ENCODE results near the gene KCNK15.

The KCNK15 gene

DNA sequence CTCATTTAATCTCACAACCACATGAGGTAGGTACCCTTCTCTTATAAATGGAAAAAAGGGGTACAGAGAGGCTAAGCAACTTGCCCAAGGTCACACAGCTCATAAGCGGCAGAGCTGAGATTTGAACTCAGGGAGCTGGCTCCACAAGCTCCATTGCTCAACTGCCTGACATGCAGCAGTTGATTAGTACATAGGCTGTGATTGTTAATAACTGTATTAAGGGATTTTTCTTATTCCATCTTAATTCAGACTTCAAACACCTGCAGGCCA, 23.9 kb upstream of the KCNK15 start:
- DNase-seq = no peak
- no peak for TF ChIP-seq GATA1 (IDR thresholded peaks at IDR 0.05; ENCODE audit: low read depth, low read length)
- no peak for TF ChIP-seq POLR2A (IDR thresholded peaks at IDR 0.05; ENCODE audit: low read length)

DNA sequence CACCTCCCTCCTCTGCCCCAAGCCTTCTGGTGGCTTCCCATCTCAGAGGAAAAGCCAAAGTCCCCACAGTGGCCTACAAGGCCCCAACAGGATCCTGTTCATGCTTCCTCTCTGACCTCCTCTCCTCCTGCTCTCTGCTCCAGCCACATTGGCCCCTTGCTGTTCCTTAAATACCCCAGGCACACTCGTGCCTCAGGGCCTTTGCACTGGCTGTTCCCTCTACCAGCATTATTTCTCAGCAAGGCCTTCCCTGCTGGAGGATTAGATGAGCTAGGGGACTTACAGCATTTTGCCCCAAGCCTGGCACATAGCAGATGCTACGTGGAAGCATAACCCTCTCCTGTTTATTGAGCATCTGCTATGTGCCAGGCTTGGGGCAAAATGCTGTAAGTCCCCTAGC, 22.7 kb upstream of the KCNK15 start:
- TF ChIP-seq POLR2A (IDR thresholded peaks at IDR 0.05; ENCODE audit: low read length) = no peak
- no peak for DNase-seq

DNA sequence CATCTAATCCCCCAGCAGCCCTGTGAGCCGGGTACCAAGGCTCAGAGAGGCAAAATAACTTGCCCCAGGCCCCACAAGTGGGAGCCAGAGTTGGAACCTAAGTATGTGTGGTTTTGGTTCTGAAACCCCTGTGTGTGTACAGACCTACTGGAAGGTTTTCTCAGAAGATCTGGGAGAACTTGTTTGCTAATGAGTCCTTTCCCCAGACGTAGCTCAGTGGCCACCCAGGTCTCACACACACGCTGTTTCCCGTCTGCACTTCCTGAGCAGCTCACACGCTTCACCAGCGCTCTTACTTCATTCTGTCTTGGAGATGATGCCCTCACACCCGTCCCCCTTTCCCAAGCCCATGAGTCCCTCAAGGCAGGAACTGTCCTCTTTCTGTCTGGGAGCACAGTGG, 22.3 kb upstream of the KCNK15 start:
- no peak for TF ChIP-seq GATA1 (IDR thresholded peaks at IDR 0.05; ENCODE audit: low read depth, low read length)
- no peak for TF ChIP-seq POLR2A (IDR thresholded peaks at IDR 0.05; ENCODE audit: low read length)
- no peak for DNase-seq

DNA sequence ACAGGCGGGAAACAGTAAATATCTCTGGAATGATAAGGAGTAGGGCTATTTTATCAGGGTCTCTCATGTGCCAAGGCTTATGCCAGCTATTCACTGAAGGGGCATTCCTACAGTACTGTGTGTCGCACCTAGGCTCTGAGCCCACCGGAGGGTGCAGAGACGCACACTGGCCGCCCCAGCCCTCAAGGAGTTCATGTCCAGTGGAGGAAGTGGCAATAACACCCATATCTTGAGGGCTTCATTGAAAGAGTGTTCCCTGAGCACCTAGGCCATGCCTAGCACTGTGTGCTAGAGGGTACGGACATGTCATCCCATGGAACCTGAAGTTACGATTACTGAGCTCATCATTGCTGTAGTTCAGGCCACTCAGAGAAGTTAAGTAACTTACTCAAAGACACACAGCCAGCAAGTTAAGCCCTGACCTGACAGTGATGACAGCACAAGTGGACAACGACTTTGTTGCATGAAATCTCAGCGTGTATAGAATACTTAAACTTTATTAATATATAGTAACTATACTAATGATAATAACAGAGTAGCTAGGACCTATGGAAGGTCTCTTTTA, 21.8 kb upstream of the KCNK15 start:
- TF ChIP-seq POLR2A (IDR thresholded peaks at IDR 0.05; ENCODE audit: low read length) = no peak
- no peak for TF ChIP-seq GATA1 (IDR thresholded peaks at IDR 0.05; ENCODE audit: low read depth, low read length)
- no peak for DNase-seq

DNA sequence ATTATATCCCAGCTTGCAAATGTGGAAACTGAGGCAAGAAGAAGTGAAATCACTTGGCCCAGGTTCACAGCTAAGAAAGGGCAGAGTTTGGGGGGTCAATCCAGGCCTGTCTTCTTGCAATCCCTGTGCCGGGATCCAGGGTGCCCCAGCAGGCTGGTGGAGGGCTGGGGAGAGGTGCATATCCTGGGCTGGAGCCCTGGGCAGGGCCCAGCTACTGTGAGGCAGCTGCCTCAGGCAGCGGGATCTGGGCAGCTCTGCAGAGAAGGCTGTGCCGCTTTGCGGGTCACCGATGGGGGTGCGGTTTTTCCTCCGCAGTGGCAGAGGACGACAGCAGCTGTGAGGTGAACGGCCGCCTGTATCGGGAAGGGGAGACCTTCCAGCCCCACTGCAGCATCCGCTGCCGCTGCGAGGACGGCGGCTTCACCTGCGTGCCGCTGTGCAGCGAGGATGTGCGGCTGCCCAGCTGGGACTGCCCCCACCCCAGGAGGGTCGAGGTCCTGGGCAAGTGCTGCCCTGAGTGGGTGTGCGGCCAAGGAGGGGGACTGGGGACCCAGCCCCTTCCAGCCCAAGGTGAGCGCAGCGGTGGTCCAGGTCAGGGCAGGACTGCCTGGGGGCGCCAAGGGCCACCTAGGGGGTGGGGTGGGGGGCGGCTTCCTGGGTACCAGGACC, 21.1 kb upstream of the KCNK15 start:
- DNase-seq = no peak
- no peak for TF ChIP-seq POLR2A (IDR thresholded peaks at IDR 0.05; ENCODE audit: low read length)
- no peak for TF ChIP-seq GATA1 (IDR thresholded peaks at IDR 0.05; ENCODE audit: low read depth, low read length)

DNA sequence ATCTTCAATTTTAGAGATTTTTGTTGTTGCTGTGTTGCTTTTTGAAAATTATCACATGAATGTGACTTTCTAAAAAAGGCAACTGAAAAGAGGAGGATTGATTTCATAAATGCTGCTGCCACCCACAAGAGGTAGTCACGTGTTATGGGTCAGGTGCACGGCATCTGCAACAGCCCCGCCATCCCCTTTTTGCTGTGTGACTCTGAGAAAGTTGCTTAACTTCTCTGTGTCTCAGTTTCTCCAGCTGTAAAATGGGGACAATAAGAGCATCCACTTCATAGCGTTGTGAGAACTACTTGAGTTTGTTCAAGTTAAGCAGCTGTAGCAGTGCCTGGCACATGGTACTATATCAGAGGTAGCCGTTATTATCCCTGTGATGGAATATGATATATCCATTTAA, 19.8 kb upstream of the KCNK15 start:
- TF ChIP-seq GATA1 (IDR thresholded peaks at IDR 0.05; ENCODE audit: low read depth, low read length) (no peak), POLR2A (IDR thresholded peaks at IDR 0.05; ENCODE audit: low read length) (no peak)
- DNase-seq = no peak

DNA sequence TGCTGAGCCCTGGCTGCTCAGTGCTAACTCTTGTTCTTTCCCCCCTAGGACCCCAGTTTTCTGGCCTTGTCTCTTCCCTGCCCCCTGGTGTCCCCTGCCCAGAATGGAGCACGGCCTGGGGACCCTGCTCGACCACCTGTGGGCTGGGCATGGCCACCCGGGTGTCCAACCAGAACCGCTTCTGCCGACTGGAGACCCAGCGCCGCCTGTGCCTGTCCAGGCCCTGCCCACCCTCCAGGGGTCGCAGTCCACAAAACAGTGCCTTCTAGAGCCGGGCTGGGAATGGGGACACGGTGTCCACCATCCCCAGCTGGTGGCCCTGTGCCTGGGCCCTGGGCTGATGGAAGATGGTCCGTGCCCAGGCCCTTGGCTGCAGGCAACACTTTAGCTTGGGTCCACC, 18.6 kb upstream of the KCNK15 start:
- TF ChIP-seq GATA1 (IDR thresholded peaks at IDR 0.05; ENCODE audit: low read depth, low read length) = no peak
- no peak for TF ChIP-seq POLR2A (IDR thresholded peaks at IDR 0.05; ENCODE audit: low read length)
- DNase-seq = no peak

DNA sequence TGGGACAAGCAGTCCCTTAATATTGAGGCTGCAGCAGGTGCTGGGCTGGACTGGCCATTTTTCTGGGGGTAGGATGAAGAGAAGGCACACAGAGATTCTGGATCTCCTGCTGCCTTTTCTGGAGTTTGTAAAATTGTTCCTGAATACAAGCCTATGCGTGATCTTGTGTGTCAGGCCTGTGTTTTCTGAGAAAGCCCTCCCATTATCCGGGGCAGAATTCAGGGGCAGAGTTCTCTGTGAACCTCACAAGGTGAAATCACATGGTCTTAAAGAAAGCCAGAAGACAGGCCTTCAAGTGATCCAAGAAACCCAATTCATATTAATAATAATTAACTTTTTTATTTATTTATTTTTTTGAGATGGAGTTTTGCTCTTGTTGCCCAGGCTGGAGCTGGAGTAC, 18.0 kb upstream of the KCNK15 start:
- DNase-seq = no peak
- no peak for TF ChIP-seq GATA1 (IDR thresholded peaks at IDR 0.05; ENCODE audit: low read depth, low read length)
- TF ChIP-seq POLR2A (IDR thresholded peaks at IDR 0.05; ENCODE audit: low read length) = no peak

DNA sequence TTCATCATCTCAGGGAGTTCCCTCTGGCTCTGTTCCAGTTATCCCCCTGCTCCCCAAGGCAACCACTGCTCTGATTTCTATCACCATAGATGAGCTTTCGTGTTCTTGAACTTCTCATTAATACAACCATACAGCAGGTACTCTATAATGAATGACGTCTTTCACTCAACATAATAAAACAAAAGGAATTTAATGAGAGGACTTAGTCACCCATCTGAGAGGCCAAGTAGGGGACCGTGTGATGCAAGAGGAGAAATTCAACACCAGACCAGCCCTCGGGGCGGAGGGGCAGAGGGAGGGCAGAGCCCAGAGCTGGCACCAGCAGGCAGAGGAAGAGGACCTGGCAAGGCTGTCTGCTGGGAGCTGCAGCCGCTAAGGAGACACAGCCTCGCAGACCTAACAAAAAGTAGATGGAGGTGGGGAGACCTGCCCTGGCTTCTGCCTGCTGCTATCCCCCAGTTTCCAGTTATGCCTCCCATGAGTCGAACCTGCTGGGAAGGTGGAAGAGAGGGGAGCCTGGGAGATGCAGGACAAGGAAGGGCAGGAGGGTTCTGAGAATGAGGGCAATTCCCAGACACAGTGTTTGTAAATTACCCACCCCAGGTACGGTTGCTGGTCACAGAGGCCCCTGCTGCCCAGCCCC, 16.7 kb upstream of the KCNK15 start:
- no peak for DNase-seq

DNA sequence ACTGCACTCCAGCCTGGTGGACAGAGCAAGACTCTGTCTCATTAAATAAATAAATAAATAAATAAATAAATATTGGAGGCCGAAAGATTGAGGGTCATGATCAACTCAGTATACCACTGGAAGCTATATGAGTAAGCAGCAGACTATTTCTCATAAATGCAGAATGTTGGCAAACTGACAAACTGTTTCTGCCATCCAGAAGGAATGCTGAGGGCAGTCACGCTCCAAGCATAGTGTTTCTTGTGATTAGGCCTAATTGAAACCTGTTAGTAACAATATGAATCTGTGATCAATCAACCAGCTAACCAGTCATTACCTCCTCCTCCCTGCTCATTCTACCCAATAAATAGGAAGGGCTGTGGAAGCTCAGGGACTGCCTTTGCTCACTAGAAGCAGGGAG, 15.2 kb upstream of the KCNK15 start:
- no peak for DNase-seq
- TF ChIP-seq POLR2A (IDR thresholded peaks at IDR 0.05; ENCODE audit: low read length) = no peak
- no peak for TF ChIP-seq GATA1 (IDR thresholded peaks at IDR 0.05; ENCODE audit: low read depth, low read length)

More for the DNA sequence above, 16.7 kb upstream of the KCNK15 start:
- no peak for TF ChIP-seq GATA1 (IDR thresholded peaks at IDR 0.05; ENCODE audit: low read depth, low read length)
- no peak for TF ChIP-seq POLR2A (IDR thresholded peaks at IDR 0.05; ENCODE audit: low read length)

DNA sequence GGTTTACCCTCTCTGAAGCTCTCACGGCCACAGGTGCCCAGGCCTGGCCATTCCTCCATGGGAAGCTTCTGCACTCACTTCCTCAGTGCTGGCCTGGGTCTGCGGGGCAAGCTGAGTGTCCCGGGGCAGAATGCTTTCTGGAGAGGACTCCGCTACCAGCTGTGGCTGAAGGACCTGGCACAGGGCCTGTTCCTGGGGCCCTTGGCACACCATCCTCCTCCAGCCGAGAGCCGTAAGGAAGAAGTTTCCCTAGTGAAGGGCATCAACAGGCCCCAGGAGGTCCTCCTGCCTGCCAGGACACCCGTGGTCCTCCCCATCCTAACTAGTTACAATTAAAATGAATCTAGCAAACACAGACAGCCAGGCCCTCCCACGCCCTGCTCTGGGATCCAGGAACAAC, 14.0 kb upstream of the KCNK15 start:
- DNase-seq = no peak
- TF ChIP-seq GATA1 (IDR thresholded peaks at IDR 0.05; ENCODE audit: low read depth, low read length) = no peak
- no peak for TF ChIP-seq POLR2A (IDR thresholded peaks at IDR 0.05; ENCODE audit: low read length)

DNA sequence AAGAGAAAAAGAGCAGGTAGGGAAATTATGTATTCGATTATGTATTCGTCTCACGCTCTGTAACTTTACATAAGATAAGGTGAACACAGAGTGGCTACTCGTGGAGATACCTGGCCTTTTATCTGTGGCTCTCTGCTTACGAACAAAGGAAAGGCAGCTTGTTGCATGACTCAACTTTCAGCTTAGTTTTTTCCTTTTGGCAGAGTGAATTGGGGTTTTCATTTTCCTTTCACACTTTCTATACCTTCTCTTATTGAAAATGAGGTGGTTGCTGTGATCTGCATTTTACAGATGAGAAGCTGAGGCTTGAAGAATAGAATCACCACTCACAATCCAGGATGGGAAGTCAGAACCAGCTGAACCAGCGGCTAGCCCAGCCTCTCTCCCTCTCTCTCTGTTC, 13.3 kb upstream of the KCNK15 start:
- no peak for DNase-seq
- TF ChIP-seq POLR2A (IDR thresholded peaks at IDR 0.05; ENCODE audit: low read length) = no peak
- no peak for TF ChIP-seq GATA1 (IDR thresholded peaks at IDR 0.05; ENCODE audit: low read depth, low read length)

DNA sequence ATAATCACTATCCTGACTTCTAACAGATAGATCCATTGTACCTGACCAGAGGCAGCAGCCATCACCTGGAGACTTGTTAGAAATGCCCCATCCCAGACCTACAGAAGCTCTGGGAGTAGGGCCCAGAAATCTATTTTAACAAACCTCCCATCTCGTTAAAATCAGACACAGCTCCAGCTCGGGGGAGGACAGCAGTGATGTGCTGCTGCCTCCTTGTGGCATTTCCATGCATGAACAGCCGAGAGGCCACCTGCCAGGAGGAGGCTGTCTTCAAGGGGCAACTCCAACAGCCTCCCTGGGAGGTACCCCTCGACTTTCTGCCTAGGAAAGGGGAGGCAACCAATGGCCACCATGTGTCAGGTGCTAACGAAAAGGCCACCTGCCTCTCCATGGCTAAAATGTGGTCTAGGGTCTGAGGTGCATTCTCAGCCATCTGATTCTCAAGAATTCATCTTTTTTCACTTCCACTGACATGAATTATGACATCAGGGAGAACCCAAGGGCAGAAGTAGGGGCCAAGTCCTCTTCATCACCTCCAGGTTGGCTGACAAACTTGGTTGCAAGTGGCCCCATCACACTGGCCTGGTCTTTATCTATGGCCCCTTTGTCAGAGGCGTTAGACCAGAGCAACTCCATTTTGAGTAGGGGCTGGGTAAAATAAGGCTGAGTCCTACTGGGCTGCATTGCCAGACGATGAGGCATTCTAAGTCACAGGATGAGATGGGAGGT, 12.2 kb upstream of the KCNK15 start:
- TF ChIP-seq POLR2A (IDR thresholded peaks at IDR 0.05; ENCODE audit: low read length) (no peak), GATA1 (IDR thresholded peaks at IDR 0.05; ENCODE audit: low read depth, low read length) (no peak)
- DNase-seq = peak; percentile 47 to 68

DNA sequence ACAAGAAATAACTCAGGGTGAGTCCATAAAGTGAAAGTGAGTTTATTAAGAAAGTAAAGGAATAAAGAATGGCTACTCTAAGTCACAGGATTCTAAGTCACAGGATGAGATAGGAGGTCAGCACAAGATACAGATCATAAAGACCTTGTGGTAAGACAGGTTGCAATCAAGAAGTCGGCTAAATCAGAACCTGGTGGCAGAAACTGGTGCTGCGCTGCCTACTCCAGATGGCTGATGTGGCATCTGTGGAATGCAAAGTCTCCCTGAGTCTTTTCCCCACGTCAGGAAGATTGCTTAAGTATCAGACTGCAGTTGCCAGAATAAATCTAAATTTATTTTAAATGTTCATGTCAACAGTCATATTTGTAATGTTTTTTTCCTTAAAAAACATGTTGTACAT, 10.7 kb upstream of the KCNK15 start:
- DNase-seq = no peak
- no peak for TF ChIP-seq POLR2A (IDR thresholded peaks at IDR 0.05; ENCODE audit: low read length)
- TF ChIP-seq GATA1 (IDR thresholded peaks at IDR 0.05; ENCODE audit: low read depth, low read length) = no peak

DNA sequence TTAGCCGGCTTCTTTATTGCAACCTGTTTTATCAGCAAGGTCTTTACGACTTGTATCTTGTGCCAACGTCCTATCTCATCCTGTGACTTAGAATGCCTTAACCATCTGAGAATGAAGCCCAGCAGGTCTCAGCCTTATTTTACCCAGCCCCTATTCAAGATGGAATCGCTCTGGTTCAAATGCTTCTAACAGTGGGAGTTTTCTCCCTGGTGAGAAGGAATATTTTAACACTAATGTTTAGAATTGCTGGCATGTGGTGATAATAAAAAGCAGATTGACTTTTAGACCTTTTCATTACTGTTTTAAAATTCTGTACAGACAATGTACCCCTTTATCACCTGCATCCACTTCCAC, 9.9 kb upstream of the KCNK15 start:
- no peak for DNase-seq
- TF ChIP-seq GATA1 (IDR thresholded peaks at IDR 0.05; ENCODE audit: low read depth, low read length) (no peak), POLR2A (IDR thresholded peaks at IDR 0.05; ENCODE audit: low read length) (no peak)

All from erythroblast (primary cell).